AG04450 (cell line): ENCODE measurements around the gene TMPRSS11D. TPM values are rescaled to one million over a fixed set of nuclear protein-coding genes. Genes with fewer than 3 reads are reported as not detected.

Experiments
- CTCF ChIA-PET: fragments of 300-600, 350-600 bp; formaldehyde crosslinking; extraction: SDS; loops from one replicate; lab custom pipeline; 2022; ENCODE audit warnings: antibody characterized with exemption, inconsistent platforms; lab: Charles Lee
- POLR2A ChIA-PET: fragments of 350-600 bp; formaldehyde crosslinking; extraction: SDS; loops from one replicate; lab custom pipeline; 2021; ENCODE audit warnings: antibody characterized with exemption, inconsistent platforms; lab: Yijun Ruan, JAX
- DNase-seq: peaks from one replicate; pipeline ENCODE4 v3.0.0-alpha.2; 2011; ENCODE audit warnings: low read depth, low spot score
- H3K27ac ChIP-seq: one replicate; pipeline ENCODE4 v1.5.1; 2012; ENCODE audit warnings: low read depth, low read length, control low read depth
- H3K27me3 ChIP-seq: one replicate; pipeline ENCODE4 v1.6.0; 2012; ENCODE audit warnings: low read length; ENCODE audit not compliant: control insufficient read depth, insufficient read depth
- H3K4me3 ChIP-seq: 2 replicates; pipeline ENCODE4 v1.5.1; 2011; ENCODE audit warnings: mild to moderate bottlenecking, low read depth, low read length, control low read depth
- H3K9me3 ChIP-seq: 2 replicates; pipeline ENCODE4 v1.5.1; 2012; ENCODE audit warnings: low read length; ENCODE audit not compliant: control insufficient read depth, insufficient read depth
- CTCF ChIP-seq: IDR thresholded peaks from 2 replicates; pipeline ENCODE4 v1.5.1; 2011; ENCODE audit warnings: low read depth, low read length, control low read depth, inconsistent platforms
- polyA plus RNA-seq: library from polyadenylated mRNA; depleted of rRNA; stranded (reverse); fragments of >200 nt; gene quantifications from 2 replicates; pipeline ENCODE4 v1.2.3, GENCODE V29; 2011

Gene TMPRSS11D
- polyA plus RNA-seq, 1 experiment, result not detected

- DNase-seq, result no peak
- Histone ChIP-seq H3K27ac (no peak overlapping the region), H3K4me3 (no peak overlapping the region), H3K27me3 (no peaks in the 10 kb centered on the region), H3K9me3 (no peaks in the 10 kb centered on the region)
- TF ChIP-seq CTCF, result no peak
- CTCF ChIA-PET, result interaction anchor here (2.6 kb wide), 1 partner anchor 35 kb away, joined by 14 read pairs; no protein-coding TSS in a partner anchor
- POLR2A ChIA-PET, result no interaction called here
These were observed 8.8 kb downstream of the TMPRSS11D start for GRCh38 chr4:67874986-67875385.

- Histone ChIP-seq H3K27me3 (no peaks in the 10 kb centered on the region), H3K4me3 (no peak overlapping the region), H3K27ac (no peak overlapping the region), H3K9me3 (no peaks in the 10 kb centered on the region)
- CTCF ChIA-PET, result interaction anchor here (2.6 kb wide), 1 partner anchor 37 kb away, joined by 14 read pairs; no protein-coding TSS in a partner anchor
- no peak for TF ChIP-seq CTCF
- no peak for DNase-seq
- POLR2A ChIA-PET, result no interaction called here
These were observed 10.7 kb downstream of the TMPRSS11D start for GRCh38 chr4:67873116-67873515.

DNA sequence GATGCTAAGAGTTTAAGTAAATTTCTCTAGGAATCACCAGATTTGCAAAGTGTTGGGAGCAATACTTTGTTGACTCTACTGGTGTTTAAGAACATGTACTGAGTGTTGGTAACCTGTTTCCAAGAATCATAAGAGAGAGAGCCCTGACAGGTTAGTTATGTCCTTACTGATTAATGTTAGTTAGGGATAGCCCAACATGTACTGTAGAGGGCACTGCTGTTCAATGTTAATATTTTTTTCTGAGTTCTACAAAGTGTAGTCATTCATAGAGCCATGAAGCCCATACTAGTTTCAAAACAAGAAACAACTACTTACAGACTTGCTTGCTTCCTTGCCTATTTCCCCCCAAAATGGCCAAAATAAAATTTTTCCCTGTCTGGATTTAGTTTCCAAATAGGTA is 11.9 kb downstream of the TMPRSS11D start:
- H3K9me3 ChIP-seq, result no peaks in the 10 kb centered on the region
- ChIA-PET POLR2A (no interaction called here), CTCF (interaction anchor here (0.7 to 4.8 kb wide), 3 partner anchors 39 to 304 kb away, joined by 3 to 67 read pairs (median 10); no protein-coding TSS in a partner anchor)
- DNase-seq, result no peak
- peak; percentile 63 for TF ChIP-seq CTCF
- H3K4me3 ChIP-seq, result no peak overlapping the region
- H3K27ac ChIP-seq, result no peak overlapping the region
- no peaks in the 10 kb centered on the region for H3K27me3 ChIP-seq

GRCh38 chr4:67869580-67870190 is 14.1 kb downstream of the TMPRSS11D start:
- Histone ChIP-seq H3K27ac (no peak overlapping the region), H3K4me3 (no peak overlapping the region), H3K9me3 (no peaks in the 10 kb centered on the region), H3K27me3 (no peaks in the 10 kb centered on the region)
- no peak for TF ChIP-seq CTCF
- POLR2A ChIA-PET, result no interaction called here
- DNase-seq, result no peak
- CTCF ChIA-PET, result interaction anchor here (1.6 to 4.8 kb wide), 4 partner anchors 10 to 305 kb away, joined by 4 to 67 read pairs (median 13); no protein-coding TSS in a partner anchor

DNA sequence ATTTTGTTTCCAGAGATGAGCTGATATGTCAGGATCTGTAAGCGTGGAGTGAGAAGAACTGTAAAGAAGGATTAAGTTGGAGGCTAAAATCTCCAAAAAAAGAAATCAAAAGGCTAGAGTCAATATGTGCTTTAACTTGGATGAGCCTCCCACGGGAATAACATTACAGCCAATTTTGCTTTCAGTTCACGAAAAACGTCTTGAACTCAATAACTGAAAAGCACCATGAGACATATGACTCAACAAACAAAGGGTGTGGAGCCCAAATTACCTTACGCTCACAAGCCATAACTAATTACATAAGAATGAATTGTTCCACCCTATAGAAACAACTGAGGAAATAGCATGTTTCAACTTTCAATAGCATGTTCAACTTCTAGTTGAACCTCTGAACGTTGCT is 22.3 kb downstream of the TMPRSS11D start:
- DNase-seq, result no peak
- TF ChIP-seq CTCF, result no peak
- POLR2A ChIA-PET, result no interaction called here
- Histone ChIP-seq H3K27ac (no peak overlapping the region), H3K9me3 (no peaks in the 10 kb centered on the region), H3K4me3 (no peak overlapping the region), H3K27me3 (no peaks in the 10 kb centered on the region)
- CTCF ChIA-PET, result interaction anchor here (0.6 kb wide), 1 partner anchor 9 kb away, joined by 3 read pairs; no protein-coding TSS in a partner anchor
